GM23338 (cell line): ENCODE results near the gene SUCNR1. TPM values are rescaled to one million over a fixed set of nuclear protein-coding genes. Genes with fewer than 3 reads are reported as not detected.

Experiments
- ATAC-seq: fragments of 200-7000 bp; cut with Tn5 transposase; 3 replicates; pipeline ENCODE4 v1.9.1; 2020
- DNase-seq: peaks from one replicate; pipeline ENCODE4 v3.0.0-alpha.2; 2015; ENCODE audit warnings: low spot score
- H2AFZ ChIP-seq: fragments of 200-600 bp; sonication (generic); 2 replicates; pipeline ENCODE4 v1.8.0; 2016; ENCODE audit warnings: antibody characterized with exemption, mild to moderate bottlenecking, moderate library complexity
- H3F3A ChIP-seq: fragments of 200-600 bp; sonication (generic); replicated peaks from 2 replicates; pipeline ENCODE4 v1.8.0; 2017; ENCODE audit warnings: antibody characterized with exemption, mixed run types, low read depth
- H3K27ac ChIP-seq: fragments of 200-600 bp; sonication (generic); 2 replicates; pipeline ENCODE4 v1.6.1; 2016; ENCODE audit warnings: low read depth
- H3K27me3 ChIP-seq: fragments of 200-600 bp; sonication (generic); 2 replicates; pipeline ENCODE4 v1.8.0; 2016; ENCODE audit warnings: mild to moderate bottlenecking, mixed run types, moderate library complexity; ENCODE audit not compliant: insufficient read depth
- H3K36me3 ChIP-seq: fragments of 200-600 bp; sonication (generic); 2 replicates; pipeline ENCODE4 v1.8.0; 2016; ENCODE audit warnings: mild to moderate bottlenecking; ENCODE audit not compliant: insufficient read depth
- H3K4me1 ChIP-seq: fragments of 200-600 bp; sonication (generic); 2 replicates; pipeline ENCODE4 v1.8.0; 2016; ENCODE audit warnings: mild to moderate bottlenecking, moderate library complexity; ENCODE audit not compliant: insufficient read depth
- H3K4me2 ChIP-seq: fragments of 200-600 bp; sonication (generic); 2 replicates; pipeline ENCODE4 v1.7.1; 2017; ENCODE audit warnings: mixed run types
- H3K4me3 ChIP-seq: fragments of 200-600 bp; sonication (generic); 2 replicates; pipeline ENCODE4 v1.6.1; 2016; ENCODE audit warnings: mixed run types
- H3K79me2 ChIP-seq: fragments of 200-600 bp; sonication (generic); replicated peaks from 2 replicates; pipeline ENCODE4 v1.8.0; 2017; ENCODE audit warnings: mild to moderate bottlenecking; ENCODE audit not compliant: insufficient read depth
- H3K9me2 ChIP-seq: fragments of 200-600 bp; sonication (generic); 2 replicates; pipeline ENCODE4 v1.8.0; 2017; ENCODE audit not compliant: insufficient read depth
- H4K20me1 ChIP-seq: fragments of 200-600 bp; sonication (generic); replicated peaks from 2 replicates; pipeline ENCODE4 v1.8.0; 2017; ENCODE audit warnings: mild to moderate bottlenecking; ENCODE audit not compliant: insufficient read depth
- H3K27ac Mint-ChIP-seq: 2 replicates; pipeline ENCODE4 v1.8.0; 2020; ENCODE audit warnings: inconsistent platforms, mild to moderate bottlenecking, moderate library complexity, mixed read lengths
- H3K27me3 Mint-ChIP-seq: 3 replicates; pipeline ENCODE4 v1.8.0; 2022; ENCODE audit warnings: low read depth, mild to moderate bottlenecking, moderate library complexity, mixed read lengths, inconsistent platforms; ENCODE audit not compliant: insufficient read depth, poor library complexity
- H3K36me3 Mint-ChIP-seq: 3 replicates; pipeline ENCODE4 v1.8.0; 2021; ENCODE audit warnings: low read depth, mild to moderate bottlenecking, inconsistent platforms, moderate library complexity, mixed read lengths
- H3K4me1 Mint-ChIP-seq: 3 replicates; pipeline ENCODE4 v1.8.0; 2020; ENCODE audit warnings: mild to moderate bottlenecking, inconsistent platforms, mixed read lengths
- H3K4me3 Mint-ChIP-seq: 3 replicates; pipeline ENCODE4 v1.8.0; 2021; ENCODE audit warnings: moderate library complexity, mild to moderate bottlenecking, inconsistent platforms, mixed read lengths
- H3K9me3 Mint-ChIP-seq: 3 replicates; pipeline ENCODE4 v1.8.0; 2020; ENCODE audit warnings: moderate library complexity, mild to moderate bottlenecking, inconsistent platforms, mixed read lengths
- CREB1 ChIP-seq: fragments of 250-450 bp; sonication (Bioruptor Pico); IDR thresholded peaks from 2 replicates; pipeline ENCODE4 v1.5.0; 2020; ENCODE audit warnings: low read depth, mild to moderate bottlenecking, moderate library complexity
- ETS1 ChIP-seq: IDR thresholded peaks from 2 replicates; pipeline ENCODE4 v1.6.1; 2016; ENCODE audit warnings: antibody characterized with exemption
- NANOG ChIP-seq: IDR thresholded peaks from 2 replicates; pipeline ENCODE4 v1.6.1; 2016; ENCODE audit warnings: antibody characterized with exemption, borderline replicate concordance
- POLR2AphosphoS5 ChIP-seq: IDR thresholded peaks from 2 replicates; pipeline ENCODE4 v1.6.1; 2016; ENCODE audit warnings: antibody characterized with exemption, low read depth
- STAT1 ChIP-seq: IDR thresholded peaks from one replicate; pipeline ENCODE4 v1.6.1; 2016; ENCODE audit warnings: antibody characterized with exemption; ENCODE audit not compliant: unreplicated experiment
- ZNF114 ChIP-seq: fragments of 250-450 bp; sonication (Bioruptor Pico); IDR thresholded peaks from 2 replicates; pipeline ENCODE4 v1.5.0; 2020; ENCODE audit warnings: mild to moderate bottlenecking, moderate library complexity
- ZNF462 ChIP-seq: fragments of 250-450 bp; sonication (Bioruptor Pico); IDR thresholded peaks from 2 replicates; pipeline ENCODE4 v1.5.0; 2020; ENCODE audit warnings: mild to moderate bottlenecking, moderate library complexity
- long read RNA-seq: library from polyadenylated mRNA; unstranded; transcript quantifications from one replicate; pipeline ENCODE4 v2.0.0, GENCODE V29; 2020; ENCODE audit not compliant: unreplicated experiment
- polyA plus RNA-seq: library from polyadenylated mRNA; unstranded; fragments of >200 nt; fragmentation: Nextera tagmentation; extraction: Ambion mirVana; gene quantifications from 2 replicates; pipeline ENCODE4 v1.2.1, GENCODE V29; 2016
- total RNA-seq: library from RNA; depleted of rRNA; stranded (reverse); fragments of >200 nt; shearing (Covaris generic); gene quantifications from 2 replicates; pipeline ENCODE4 v1.2.3, GENCODE V29; 2014; rRNA removed

The SUCNR1 gene, protein sequence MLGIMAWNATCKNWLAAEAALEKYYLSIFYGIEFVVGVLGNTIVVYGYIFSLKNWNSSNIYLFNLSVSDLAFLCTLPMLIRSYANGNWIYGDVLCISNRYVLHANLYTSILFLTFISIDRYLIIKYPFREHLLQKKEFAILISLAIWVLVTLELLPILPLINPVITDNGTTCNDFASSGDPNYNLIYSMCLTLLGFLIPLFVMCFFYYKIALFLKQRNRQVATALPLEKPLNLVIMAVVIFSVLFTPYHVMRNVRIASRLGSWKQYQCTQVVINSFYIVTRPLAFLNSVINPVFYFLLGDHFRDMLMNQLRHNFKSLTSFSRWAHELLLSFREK
- not detected in 2 replicates for total RNA-seq
- not detected in 2 replicates for polyA plus RNA-seq
- long read RNA-seq: 0 reads

DNA sequence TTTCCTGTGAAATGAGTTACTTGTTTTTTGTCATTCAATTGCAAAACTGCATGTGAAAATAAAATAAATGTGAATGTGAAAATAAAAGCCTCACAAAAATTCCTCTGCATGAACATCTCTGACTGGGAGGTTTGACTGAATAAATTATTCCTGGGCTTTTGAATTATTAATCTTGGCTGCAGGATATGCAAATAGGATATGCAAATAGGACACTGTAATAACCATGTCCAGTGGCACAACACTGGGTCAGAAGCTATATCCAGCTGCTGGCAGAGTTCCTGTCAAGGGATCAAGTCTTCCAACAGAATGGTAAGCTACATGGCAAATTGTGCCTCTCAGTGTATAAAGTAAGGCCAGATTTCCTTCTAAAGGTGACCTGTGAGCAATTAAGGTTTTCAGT is at the start of gene SUCNR1:
SUCNR1 (plus strand) TSS at position 246 of the 400 bp plus-strand sequence. CDS start 6,250 bp downstream, outside the sequence.
- Histone ChIP-seq H3K4me3 (no peak within 1 kb of the TSS), H3K4me2 (no peak within 1 kb of the TSS), H3K79me2 (no peaks in the 10 kb centered on the region), H3K27ac (no peak within 1 kb of the TSS), H4K20me1 (no peaks in the 10 kb centered on the region), H3K4me1 (no peaks in the 10 kb centered on the region), H3K27me3 (no peaks in the 10 kb centered on the region), H2AFZ (no peak within 1 kb of the TSS), H3K9me2 (no peaks in the 10 kb centered on the region), H3F3A (no peaks in the 10 kb centered on the region), H3K36me3 (no peaks in the 10 kb centered on the region)
- Mint-ChIP-seq H3K9me3 (no peaks in the 10 kb centered on the region), H3K36me3 (no peaks in the 10 kb centered on the region), H3K27me3 (no peaks in the 10 kb centered on the region), H3K4me3 (no peak within 1 kb of the TSS), H3K27ac (no peak within 1 kb of the TSS), H3K4me1 (peaks cover 8% of the 10 kb centered on the region)
- no peak for TF ChIP-seq POLR2AphosphoS5
- TF ChIP-seq ZNF114 (CRISPR knock-in tag): no peak
- no peak for TF ChIP-seq NANOG
- no peak for TF ChIP-seq STAT1
- no peak for TF ChIP-seq ETS1
- TF ChIP-seq CREB1 (CRISPR knock-in tag): no peak
- TF ChIP-seq ZNF462 (CRISPR knock-in tag): no peak
- no peak for DNase-seq
- no peak for ATAC-seq
